HG03097 (cell line): Measurements from ENCODE around the gene SPRED3.
"Not testable (repeated sequence)": the region's sequence is repeated elsewhere in the genome, so short reads cannot be mapped to it uniquely, and the experiment has no call there.

ENCODE experiments used
- ATAC-seq: cut with Tn5 transposase; IDR thresholded peaks from one replicate; pipeline ENCODE4 v1.9.1; 2021; ENCODE audit not compliant: unreplicated experiment, low FRiP score

SPRED3 gene, protein sequence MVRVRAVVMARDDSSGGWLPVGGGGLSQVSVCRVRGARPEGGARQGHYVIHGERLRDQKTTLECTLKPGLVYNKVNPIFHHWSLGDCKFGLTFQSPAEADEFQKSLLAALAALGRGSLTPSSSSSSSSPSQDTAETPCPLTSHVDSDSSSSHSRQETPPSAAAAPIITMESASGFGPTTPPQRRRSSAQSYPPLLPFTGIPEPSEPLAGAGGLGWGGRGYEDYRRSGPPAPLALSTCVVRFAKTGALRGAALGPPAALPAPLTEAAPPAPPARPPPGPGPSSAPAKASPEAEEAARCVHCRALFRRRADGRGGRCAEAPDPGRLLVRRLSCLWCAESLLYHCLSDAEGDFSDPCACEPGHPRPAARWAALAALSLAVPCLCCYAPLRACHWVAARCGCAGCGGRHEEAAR

DNA sequence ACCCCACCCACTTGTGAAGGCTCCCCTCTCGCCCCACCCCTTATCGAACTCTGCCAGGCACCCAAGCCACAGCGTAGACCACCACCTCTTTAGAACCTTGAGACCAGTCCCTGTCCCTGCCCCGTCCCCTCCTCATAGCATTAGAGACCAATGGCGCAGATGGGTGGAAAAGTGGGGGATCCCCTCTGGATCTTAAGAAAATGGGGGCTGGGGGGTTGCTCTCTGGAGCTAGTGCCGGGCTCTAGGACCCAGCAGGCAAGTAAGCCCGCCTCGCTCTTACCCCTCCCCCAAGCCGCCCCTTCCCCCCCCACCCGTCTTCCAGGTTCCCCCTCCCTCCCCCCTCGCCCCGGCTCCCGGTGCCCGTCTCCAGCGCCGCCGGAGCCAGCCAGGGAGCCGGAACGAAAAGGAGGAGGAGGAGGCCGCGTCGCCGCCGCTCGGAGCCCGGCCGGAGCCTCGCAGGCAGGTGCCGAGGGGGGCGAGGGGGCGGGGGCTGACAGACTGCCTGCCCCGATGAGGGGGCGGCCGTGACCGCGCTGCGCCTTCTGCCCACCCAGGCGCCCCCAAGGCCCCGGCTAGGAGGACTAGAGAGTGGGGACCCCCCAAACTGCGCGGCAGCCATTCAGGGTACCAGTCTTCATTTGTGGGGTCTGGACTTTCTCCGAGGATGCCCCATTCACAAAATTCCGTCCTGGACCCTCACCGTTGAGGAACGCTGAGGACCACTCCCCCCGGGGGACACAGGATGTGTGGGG is at the start of gene SPRED3:
Gene SPRED3 (plus strand): TSS at position 349 of the 752 bp plus-strand sequence. CDS start 1,606 bp downstream, outside the sequence.
- ATAC-seq, result no peak

DNA sequence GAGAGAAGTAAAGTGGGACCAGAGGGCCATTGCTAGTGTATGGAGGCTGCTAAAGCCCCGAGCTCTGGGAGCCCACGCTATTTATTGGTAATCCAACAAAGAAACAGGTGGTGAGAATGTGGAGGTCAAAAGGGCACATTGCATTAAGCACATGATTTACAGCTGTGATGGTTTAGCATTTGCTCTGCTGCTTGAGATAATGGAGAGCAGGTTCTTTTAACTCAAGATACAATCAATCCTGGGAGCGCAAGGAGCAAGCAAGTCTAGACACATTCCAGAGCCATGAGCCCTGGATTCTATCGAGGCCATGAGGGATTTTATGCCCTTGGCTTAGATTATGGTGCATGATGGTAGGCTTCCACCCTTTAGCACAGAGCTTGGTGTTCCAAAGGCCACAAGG is 49.5 kb upstream of the SPRED3 start:
- not testable (repeated sequence) for ATAC-seq

DNA sequence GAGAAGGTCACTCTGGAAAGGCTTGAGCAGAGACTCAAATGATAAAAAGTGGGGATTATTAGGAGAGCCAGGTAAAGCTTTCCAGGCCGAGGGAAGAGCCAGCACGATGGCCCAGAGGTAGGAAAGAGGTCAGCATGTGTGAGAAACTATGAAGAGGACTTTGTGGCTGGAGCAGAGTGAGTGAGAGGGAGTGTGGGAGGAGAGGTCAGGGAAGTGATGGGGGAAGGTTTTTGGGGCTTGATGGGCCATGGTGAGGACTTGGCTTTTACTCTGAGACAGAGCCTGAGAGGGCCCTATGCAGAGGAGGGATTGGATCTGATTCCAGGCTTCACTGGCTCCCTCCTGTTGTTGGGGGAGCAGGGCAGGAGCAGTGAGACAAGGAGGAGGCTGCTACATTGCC is 47.6 kb upstream of the SPRED3 start:
- no peak for ATAC-seq

DNA sequence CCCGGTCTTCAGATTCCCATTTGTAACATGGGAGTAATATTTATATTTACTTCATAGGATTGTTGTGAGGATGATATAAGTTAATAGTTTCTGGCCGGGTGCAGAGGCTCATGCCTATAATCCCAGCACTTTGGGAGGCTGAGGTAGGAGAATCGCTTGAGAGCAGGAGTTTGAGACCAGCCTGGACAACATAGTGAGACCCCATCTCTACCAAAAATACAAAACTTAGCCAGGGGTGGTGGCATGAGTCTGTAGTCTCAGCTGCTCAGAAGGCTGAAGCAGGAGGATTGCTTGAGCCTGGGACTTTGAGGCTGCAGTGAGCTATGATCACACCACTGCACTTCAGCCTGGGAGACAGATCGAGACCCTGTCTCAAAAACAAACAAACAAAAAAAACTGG is 41.7 kb upstream of the SPRED3 start:
- ATAC-seq, result no peak

DNA sequence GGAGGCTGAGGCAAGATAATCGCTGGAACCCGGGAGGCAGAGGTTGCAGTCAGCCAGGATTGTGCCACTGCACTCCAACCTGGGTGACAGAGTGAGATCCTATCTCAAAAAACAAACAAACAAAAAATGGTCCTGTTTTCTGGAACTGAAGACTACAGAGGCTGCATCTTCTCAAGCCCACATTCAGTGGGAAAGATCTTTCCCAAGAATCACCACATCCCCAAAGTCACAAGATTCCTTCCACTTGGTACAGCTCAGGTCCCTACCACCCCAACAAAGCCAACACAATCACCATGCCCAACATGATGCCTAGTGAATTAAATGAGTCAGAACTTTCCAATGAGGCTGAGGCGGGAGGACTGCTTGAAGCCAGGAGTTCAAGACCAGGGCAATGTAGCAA is 37.6 kb upstream of the SPRED3 start:
- ATAC-seq, result no peak

DNA sequence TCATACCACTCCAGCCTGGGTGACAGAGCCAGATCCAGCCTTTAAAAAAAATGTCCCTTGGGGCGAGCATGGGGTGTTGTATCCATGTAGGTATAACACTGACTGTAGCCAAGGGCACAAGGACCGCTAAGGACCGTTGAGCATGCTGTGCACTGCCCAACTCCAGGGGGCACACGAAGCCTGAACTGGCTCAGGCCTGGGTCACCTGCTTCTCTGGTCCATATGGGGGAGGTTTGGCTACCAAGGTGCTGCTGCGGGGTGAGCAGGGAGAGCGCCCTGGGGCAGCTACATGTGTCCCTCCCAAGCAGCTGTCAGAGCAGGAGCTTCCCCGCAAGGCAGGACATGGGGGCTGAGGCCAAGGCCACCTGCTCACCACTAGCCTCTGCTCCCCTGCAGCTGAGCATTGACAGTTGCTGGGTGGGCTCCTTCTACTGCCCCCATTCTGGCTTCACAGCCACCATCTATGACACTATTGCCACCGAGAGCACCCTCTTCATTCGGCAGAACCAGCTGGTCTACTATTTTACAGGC is 36.6 kb upstream of the SPRED3 start:
- no peak for ATAC-seq

DNA sequence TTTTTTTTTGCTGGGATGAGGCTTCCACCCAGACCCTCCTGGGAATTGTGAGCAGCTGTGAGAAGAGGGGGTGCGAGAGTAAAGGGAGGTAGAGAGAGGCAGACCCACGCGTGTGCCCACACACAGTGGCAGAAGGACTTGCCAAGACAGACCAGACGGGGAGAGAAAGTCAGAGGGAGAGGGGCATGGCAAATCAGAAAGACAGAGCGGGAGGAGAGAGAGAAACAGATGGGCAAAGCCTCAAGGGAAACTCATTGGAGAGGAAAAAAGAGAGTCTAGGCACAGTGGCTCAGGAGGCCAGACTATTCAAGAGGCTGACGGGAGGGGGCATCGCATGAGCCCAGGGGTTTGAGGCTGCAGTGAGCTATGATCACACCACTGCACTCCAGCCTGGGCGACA is 35.9 kb upstream of the SPRED3 start:
- ATAC-seq, result no peak

DNA sequence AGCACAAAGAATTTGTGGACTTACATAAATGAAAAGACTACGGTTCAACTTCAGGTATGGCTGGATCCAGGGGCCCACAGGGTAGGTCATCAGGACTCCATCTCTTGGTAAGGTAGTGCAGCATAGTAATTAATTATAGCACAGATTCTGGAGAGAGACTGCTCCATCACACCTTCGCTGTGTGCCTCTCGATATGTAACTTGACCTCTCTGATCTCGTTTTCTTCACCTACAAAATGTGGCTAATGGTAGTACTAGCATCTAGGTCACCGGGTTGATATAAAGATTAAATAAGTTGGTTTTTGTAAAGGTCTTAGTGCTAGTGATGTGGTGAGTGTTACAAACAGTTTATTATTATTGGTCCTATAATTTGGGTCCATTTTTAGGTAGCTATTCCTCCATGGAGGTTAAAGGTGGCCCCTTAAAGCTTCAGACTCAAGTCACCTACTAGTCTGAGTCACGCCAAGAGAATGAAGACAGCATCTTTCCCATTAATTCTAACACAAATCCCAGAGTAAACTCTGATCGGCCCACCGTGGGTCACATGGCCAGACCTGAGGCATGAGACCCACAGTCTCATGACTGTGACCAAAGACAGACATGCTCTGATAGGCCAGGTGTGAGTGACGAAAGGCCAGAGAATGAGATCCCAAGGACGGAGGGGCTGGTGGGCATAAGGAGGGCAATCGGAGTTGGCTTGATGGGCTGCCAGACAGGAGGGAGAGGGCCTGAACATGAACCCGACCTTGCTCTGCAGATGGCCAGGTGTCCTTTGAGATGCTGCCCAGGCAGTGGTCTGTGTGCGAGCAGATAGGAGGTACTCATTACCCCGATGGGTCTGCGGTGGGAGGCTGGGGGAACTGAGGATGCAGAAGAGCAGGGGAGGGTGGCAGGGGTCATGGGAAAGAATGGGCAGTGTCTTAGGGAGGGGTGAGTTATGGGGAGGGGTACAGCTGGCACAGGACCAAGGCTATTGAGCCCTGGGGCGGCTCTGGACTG is 32.5 kb upstream of the SPRED3 start:
- no peak for ATAC-seq

DNA sequence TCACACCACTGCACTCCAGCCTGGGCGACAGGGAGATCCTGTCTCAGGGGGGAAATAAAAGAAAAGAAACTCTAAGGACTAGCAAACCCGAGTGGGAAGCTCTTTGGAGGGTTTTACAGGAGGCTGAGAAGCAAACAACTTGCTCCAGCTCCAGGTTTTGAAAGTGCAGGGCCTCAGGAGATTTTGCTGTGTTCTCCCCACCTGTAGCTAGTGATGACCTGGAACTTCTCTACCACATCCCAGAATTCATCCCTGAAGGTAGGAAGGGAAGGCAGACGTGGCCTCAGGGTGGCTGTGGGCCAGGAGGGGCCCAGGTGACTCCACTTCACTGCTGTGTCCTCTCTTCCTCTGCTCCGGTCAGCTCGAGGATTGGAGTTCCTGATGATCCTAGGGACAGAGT is 30.4 kb upstream of the SPRED3 start:
- no peak for ATAC-seq

DNA sequence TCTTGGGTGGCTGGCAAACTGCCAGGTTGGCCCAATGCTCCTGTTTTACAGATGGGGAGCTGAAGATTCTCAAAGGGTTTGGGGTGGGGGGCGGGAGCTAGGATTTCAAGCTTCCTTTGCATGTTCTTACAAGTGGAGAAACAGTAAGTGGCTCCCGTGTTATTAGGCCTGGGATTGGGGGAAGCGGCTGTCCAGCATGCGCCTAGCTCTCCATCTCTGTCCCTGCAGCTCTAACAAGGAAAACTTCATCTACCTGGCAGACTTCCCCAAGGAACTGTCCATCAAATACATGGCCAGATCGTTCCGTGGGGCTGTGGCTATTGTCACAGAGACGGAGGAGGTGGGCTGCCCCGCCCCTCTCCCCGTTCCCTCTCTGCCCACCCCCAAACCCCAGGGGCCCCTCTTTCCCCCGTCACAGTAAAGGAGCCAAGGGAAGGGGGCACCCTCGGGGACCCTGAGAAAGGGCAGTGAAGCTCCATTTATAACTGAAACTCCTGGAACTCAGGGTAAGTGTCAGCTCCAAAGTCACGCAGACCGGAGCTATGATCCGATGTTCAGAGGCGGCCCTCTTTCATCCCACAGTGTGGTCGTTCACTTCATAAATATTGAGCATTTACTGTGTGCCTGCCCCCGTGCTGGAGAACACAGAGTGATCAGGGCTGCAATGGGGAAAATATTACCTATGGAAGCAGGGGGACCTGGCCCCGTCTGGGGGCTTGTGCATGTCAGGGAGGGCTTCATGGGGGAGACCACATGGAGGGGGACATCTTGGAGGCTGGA is 29.1 kb upstream of the SPRED3 start:
- ATAC-seq, result no peak

DNA sequence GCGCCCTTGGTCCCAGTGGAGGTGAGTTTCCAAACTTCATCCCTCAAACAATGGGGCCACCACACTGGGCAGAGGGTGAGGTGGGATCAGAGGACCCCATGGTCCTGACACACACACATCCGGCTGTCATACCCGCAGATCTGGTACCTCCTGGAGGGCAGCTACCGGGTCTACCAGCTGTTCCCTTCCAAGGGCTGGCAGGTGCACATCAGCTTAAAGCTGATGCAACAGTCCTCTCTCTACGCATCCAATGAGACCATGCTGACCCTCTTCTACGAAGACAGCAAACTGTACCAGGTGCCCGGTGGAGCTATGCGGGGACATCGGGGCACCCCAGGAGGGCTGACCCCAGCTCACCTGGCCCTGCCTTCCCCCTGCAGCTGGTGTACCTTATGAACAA is 28.1 kb upstream of the SPRED3 start:
- ATAC-seq, result no peak

DNA sequence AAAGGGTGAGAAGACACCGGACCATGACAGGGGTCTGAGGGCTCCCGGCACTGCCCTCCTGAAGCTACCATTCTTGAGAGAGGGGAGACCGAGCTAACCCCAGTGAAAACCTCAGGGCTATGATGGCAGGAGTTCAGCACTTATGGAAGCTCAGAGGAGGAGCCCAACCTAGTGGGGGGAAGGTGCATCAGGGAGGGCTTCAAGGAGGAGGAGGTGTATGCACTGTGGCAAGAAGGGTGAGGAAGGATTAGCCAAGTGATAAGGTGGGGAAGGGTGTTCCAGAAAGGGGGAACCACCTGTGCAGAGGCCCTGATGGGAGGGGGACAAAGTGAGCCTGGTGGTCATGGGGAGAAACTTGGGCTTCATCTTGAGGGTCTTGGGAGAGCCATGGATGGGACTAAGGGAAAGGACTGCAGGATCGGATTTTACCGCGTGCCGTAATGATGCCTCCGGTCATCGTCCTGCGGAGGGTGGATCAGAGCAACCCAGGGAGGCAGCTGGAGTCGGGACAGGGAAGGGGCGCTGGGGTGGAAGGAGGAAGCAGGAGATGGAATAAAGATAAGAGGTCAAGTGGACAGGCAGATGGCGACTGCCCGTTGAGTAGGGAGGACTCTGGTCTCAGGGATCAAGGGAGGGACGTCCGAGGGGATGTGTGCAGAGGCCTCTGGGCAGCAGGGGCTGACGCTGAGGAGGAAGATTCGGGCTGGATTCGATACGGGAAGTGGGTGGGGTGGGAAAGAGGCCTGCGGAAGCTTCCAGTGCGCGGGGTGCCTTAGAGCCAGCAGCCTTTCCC is 27.5 kb upstream of the SPRED3 start:
- no peak for ATAC-seq

DNA sequence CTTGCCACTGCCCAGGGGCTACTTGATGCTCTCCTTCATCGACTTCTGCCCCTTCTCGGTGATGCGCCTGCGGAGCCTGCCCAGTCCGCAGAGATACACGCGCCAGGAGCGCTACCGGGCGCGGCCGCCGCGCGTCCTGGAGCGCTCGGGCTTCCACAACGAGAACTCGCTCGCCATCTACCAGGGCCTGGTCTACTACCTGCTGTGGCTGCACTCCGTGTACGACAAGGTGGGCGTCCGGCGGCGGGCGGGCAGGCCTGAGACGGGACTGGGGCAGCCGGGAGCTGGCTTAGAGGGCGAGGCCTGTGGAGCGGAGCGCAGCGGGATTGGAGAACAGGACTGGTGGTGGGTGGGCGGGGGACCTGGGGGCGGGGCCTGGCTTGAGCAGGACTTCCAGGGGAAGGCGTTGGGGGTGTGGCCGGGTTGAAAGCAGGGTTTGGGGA is 26.8 kb upstream of the SPRED3 start:
- no peak for ATAC-seq

DNA sequence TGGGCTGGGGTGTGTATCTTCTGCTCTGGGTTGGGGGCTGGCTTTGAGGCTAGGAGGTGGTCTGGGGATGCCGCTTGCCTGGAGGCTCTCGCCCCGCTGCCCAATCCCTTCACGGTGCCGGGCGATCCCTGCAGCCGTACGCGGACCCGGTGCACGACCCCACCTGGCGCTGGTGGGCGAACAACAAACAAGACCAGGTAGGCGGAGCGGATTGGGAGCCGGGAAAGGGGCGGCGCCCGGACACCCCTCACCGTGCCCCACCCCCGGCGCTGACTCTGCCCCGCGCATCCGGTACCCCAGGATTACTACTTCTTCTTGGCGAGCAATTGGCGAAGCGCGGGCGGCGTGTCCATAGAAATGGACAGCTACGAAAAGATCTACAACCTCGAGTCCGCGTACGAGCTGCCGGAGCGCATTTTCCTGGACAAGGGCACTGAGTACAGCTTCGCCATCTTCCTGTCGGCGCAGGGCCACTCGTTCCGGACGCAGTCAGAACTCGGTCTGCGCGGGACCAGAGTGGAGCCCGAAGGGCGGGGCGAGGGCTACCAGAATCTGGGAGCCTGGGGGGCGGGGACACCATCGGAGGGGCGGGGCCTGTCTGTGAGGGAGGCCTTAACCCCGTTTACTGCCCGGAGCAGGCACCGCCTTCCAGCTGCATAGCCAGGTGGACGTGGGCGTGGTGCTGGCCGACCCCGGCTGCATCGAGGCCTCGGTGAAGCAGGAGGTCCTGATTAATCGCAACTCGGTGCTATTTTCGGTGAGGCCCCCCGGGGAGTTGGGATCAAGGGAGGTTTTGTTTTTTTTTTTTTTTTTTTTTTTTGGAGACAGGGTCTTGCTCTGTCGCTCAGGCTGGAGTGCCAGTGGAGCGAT is 26.2 kb upstream of the SPRED3 start:
- ATAC-seq, result no peak

DNA sequence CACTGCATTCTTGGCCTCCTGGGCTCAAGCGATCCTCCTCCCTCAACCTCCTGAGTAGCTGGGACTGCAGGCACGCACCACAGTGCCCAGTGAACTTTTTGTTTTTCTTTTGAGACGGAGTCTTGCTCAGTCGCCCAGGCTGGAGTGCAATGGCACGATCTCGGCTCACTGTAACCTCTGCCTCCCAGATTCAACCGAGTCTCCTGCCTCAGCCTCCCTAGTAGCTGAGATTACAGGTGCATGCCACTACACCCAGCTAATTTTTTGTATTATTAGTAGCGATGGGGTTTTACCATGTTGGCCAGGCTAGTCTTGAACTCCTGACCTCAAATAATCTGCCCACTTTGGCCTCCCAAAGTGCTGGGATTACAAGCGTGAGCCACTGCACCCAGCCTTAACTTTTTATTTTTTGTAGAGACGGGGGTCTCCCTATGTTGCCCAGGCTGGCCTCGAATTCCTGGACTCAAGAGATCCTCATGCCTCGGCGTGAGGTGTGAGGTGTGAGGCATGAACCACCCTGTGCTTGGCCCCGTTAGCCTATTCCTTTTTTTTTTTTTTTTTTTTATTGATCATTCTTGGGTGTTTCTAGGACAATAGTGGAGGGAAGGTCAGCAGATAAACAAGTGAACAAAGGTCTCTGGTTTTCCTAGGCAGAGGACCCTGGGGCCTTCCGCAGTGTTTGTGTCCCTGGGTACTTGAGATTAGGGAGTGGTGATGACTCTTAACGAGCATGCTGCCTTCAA is 25.4 kb upstream of the SPRED3 start:
- not testable (repeated sequence) for ATAC-seq

DNA sequence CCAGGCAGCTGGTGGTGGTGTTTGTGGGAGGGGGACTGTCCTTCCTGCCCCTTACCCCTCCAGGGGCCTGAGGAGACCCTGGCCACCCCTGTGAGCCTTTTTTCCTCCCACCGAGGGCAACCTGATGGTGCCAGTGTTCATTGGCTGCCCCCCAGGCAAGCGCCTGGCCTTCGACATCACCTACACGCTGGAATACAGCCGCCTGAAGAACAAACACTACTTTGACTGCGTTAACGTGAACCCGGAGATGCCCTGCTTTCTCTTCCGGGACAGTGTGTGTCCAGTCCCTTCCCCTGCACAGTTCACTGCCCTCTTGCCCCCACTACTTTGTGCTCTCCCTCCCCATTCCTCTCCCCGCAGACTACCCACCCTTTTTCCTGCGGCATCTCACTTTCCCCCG is 21.5 kb upstream of the SPRED3 start:
- no peak for ATAC-seq

DNA sequence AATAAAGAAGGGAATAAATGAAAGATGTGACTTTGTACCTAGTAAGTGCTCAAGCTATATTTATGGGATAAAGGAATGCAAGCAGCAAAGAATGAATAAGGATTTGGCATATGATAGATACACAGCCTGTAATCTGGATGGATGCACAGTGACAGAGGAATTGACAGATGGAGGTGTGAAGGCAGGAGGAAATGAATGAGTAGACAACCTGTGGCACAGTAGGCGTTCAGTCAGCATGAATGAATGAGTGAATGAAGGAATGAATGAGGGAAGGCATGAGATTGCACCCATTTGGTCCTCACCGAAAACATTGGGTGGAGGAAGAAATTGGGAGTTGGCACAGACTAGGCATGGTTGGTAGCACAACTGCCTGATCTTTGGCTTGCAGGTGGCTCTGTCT is 18.9 kb upstream of the SPRED3 start:
- ATAC-seq, result no peak
